Lung (tissue), 12 donors: ENCODE measurements around the gene KRTAP10-3. TPM values are rescaled to one million over a fixed set of nuclear protein-coding genes. Genes with fewer than 3 reads are reported as not detected.

Experiments
- ATAC-seq: fragments of 200-7000 bp; cut with Tn5 transposase; one replicate; pipeline ENCODE4 v1.9.1; 2020; ENCODE audit warnings: moderate number of reproducible peaks; ENCODE audit not compliant: insufficient read depth, low FRiP score
- DNase-seq, 3 donors: peaks; one replicate each; pipeline ENCODE4 v3.0.0-alpha.2; 2013 to 2017
- H3K27ac ChIP-seq, 2 donors: one replicate each; pipeline ENCODE4 v1.5.1; 2013; ENCODE audit warnings: mild to moderate bottlenecking in 2 of 2, moderate library complexity in 2 of 2, control low read depth in 1 of 2, inconsistent platforms in 1 of 2, low read depth in 1 of 2, low read length in 1 of 2
- H3K27me3 ChIP-seq, 3 donors: one replicate each; pipeline ENCODE4 v1.5.1; 2013; ENCODE audit warnings: low read length in 2 of 3; ENCODE audit not compliant: control insufficient read depth in 3 of 3, insufficient read depth in 3 of 3
- H3K36me3 ChIP-seq, 4 donors: one replicate each; pipeline ENCODE4 v1.5.1; 2013; ENCODE audit warnings: low read length in 4 of 4, mild to moderate bottlenecking in 1 of 4, moderate library complexity in 1 of 4; ENCODE audit not compliant: control insufficient read depth in 4 of 4, insufficient read depth in 4 of 4
- H3K4me1 ChIP-seq, 5 donors: one replicate each; pipeline ENCODE4 v1.5.1; 2013; ENCODE audit warnings: low read length in 5 of 5, mild to moderate bottlenecking in 2 of 5, moderate library complexity in 1 of 5; ENCODE audit not compliant: control insufficient read depth in 5 of 5, insufficient read depth in 5 of 5
- H3K4me3 ChIP-seq: one replicate; pipeline ENCODE4 v1.5.1; 2013; ENCODE audit warnings: mild to moderate bottlenecking, control low read depth, moderate library complexity
- H3K9ac ChIP-seq, 2 donors: one replicate each; pipeline ENCODE4 v1.5.1; 2013; ENCODE audit warnings: low read length in 2 of 2, control low read depth in 1 of 2; ENCODE audit not compliant: insufficient read depth in 1 of 2
- H3K9me3 ChIP-seq, 4 donors: one replicate each; pipeline ENCODE4 v1.5.1; 2013; ENCODE audit warnings: low read length in 3 of 4, mild to moderate bottlenecking in 1 of 4, moderate library complexity in 1 of 4; ENCODE audit not compliant: control insufficient read depth in 4 of 4, insufficient read depth in 3 of 4
- CTCF ChIP-seq: IDR thresholded peaks from 2 replicates; pipeline ENCODE4 v1.5.1; 2012; ENCODE audit warnings: mild to moderate bottlenecking; ENCODE audit errors: control extremely low read depth, extremely low read depth
- whole genome bisulfite sequencing, 2 donors: extraction: QIAGEN DNeasy Blood & Tissue Kit; methylation state at CpG; one replicate each; pipeline ENCODE4 v1.1.7; 2013; 5-methylcytosine and 5-hydroxymethylcytosine counted together
- polyA plus RNA-seq, 2 donors: library from polyadenylated mRNA; stranded (reverse); fragments of 200-250 nt; gene quantifications; one replicate each; pipeline ENCODE4 v1.2.1, GENCODE V29; 2013
- total RNA-seq, 2 donors: library from RNA; depleted of rRNA in 1 of 2; stranded (reverse); fragments of >200 nt in 1 of 2; gene quantifications; one replicate each; pipeline ENCODE4 v1.2.1, GENCODE V29; 2014 to 2021
- donor health status: control.
- donor health status: control.
- donor health status: Bipolar disorder and iron deficiency.
- donor health status: healthy.
- donor health status: DM: yes; HTN: yes; CAD: no.

The KRTAP10-3 gene
- total and polyA plus RNA-seq, 4 donors: not detected

DNA sequence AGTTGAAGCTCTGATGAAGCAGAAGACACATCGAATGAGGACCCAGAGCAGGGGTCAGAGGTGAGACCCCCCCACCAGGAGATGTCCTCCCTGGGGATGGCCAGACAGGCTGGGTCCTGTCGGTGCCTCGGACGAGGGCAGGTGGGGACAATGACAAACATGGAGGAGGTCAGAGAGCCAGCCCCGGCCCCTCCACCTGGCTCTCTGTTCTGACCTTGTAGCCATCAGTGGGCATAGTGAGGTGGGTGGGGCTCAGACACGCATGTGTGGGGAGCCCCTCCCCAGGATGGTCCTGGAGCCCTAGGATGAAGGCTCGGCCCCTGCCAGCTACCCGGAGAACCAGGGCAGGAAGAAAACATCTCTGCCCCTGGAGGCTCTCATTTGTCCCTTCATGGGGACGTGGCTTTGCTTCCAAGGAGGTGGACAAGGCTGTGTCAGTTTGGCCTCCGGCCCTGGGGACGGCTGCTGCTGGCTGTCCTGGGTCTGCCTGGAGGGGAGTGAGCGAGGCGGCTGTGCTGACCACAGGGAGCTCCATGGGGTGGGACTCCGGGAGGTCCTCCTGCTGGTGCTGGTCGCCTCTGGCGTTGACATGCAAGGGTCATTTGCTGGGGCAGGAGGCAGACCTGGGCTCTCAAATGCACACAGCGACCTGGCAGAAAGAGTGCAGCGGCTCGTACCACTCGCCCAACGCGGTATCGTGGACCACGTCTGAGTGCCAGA is 31.2 kb upstream of the KRTAP10-3 start:
- no peak for ATAC-seq
- DNase-seq: no peak

DNA sequence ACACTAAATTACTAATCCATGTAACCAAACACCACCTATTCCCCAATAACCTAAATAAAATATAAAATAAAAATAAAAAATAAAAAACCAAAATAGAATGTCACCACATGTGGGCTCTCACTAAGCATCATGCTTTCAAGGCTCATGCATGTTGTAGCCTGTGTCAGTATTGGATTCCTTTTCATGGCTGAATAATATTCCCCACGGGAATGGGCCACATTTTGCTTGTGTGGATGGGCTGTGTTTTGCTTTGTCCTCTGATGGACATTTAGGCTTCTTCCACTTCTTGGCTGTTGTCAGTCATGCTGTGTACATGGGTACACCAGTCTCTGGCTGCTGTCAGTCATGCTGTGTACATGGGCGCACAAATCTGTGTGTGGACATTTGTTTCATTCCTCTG is 30.5 kb upstream of the KRTAP10-3 start:
- no peak for ATAC-seq
- DNase-seq: no peak
- H3K27ac ChIP-seq: no peak overlapping the region
- H3K27me3 ChIP-seq: peaks cover 0 to 2% (median under 1%) of the 10 kb centered on the region in 3 donors
- peaks cover 0 to 6% (median 0%) of the 10 kb centered on the region in 4 donors for H3K9me3 ChIP-seq
- H3K4me3 ChIP-seq: no peak overlapping the region
- WGBS, 2 donors: 96 to 100% methylated on average over 2 of the region's 2 CpGs
- H3K4me1 ChIP-seq: peaks cover 0 to 8% (median 0%) of the 10 kb centered on the region in 5 donors
- no peaks in the 10 kb centered on the region for H3K36me3 ChIP-seq
- no peak overlapping the region for H3K9ac ChIP-seq
- TF ChIP-seq CTCF: no peak

More for the DNA sequence above, 31.2 kb upstream of the KRTAP10-3 start:
- H3K9ac ChIP-seq: no peak overlapping the region
- H3K36me3 ChIP-seq: no peaks in the 10 kb centered on the region
- no peak overlapping the region for H3K4me3 ChIP-seq
- 79 to 85% methylated on average over 24 of the region's 24 CpGs for WGBS, 2 donors
- H3K4me1 ChIP-seq: peaks cover 0 to 8% (median 0%) of the 10 kb centered on the region in 5 donors
- peaks cover 0 to under 1% (median 0%) of the 10 kb centered on the region in 3 donors for H3K27me3 ChIP-seq
- no peak for TF ChIP-seq CTCF
- H3K27ac ChIP-seq: no peak overlapping the region
- peaks cover 0 to 6% (median 0%) of the 10 kb centered on the region in 4 donors for H3K9me3 ChIP-seq

DNA sequence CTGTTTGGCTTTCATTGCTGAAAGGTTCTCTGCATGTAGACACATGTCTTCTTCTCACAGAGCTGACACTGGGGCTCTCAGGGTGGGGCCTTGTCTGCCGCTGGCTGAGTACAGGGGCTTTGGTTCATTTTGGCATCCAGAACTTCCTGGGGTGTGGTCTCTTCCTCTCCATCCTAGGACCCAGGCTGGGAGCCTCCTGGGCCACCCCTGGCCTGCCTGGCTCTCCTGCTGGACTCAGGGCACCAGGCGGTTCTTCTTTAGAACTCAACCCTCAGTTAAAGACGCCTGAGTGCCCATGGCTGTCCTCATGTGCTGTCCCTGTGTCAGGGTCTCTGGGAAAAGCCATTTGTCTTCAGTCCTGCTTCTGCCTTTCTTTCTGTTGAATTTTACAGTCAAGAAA is 27.3 kb upstream of the KRTAP10-3 start:
- H3K36me3 ChIP-seq: no peaks in the 10 kb centered on the region
- 78 to 88% methylated on average over 3 of the region's 3 CpGs for WGBS, 2 donors
- ATAC-seq: no peak

More for the DNA sequence above, 27.3 kb upstream of the KRTAP10-3 start:
- no peak overlapping the region for H3K4me3 ChIP-seq
- no peak overlapping the region for H3K9ac ChIP-seq
- no peak overlapping the region for H3K27ac ChIP-seq
- peaks cover 2 to 6% (median 3%) of the 10 kb centered on the region in 3 donors for H3K27me3 ChIP-seq
- peaks cover 0 to 14% (median 1%) of the 10 kb centered on the region in 4 donors for H3K9me3 ChIP-seq
- H3K4me1 ChIP-seq: no peaks in the 10 kb centered on the region
- no peak for TF ChIP-seq CTCF
- no peak for DNase-seq
